Subcutaneous abdominal adipose tissue (tissue), 5 donors: ENCODE measurements around the gene KRCC1.

ENCODE experiments used
- H3K27ac ChIP-seq: one replicate; pipeline ENCODE4 v1.7.0; 2013; ENCODE audit warnings: low read depth, mild to moderate bottlenecking, inconsistent platforms, low read length, moderate library complexity
- H3K27me3 ChIP-seq, 5 donors: one replicate each; pipeline ENCODE4 v1.7.0; 2013; ENCODE audit warnings: low read length in 5 of 5, inconsistent platforms in 1 of 5; ENCODE audit not compliant: control insufficient read depth in 5 of 5, insufficient read depth in 4 of 5
- H3K36me3 ChIP-seq, 5 donors: one replicate each; pipeline ENCODE4 v1.7.0; 2013; ENCODE audit warnings: low read length in 5 of 5; ENCODE audit not compliant: control insufficient read depth in 5 of 5, insufficient read depth in 5 of 5
- H3K4me1 ChIP-seq, 5 donors: one replicate each; pipeline ENCODE4 v1.7.0; 2013; ENCODE audit warnings: low read length in 5 of 5, mild to moderate bottlenecking in 3 of 5, moderate library complexity in 1 of 5; ENCODE audit not compliant: control insufficient read depth in 5 of 5, insufficient read depth in 5 of 5
- H3K4me3 ChIP-seq, 5 donors: one replicate each; pipeline ENCODE4 v1.7.0; 2013; ENCODE audit warnings: low read length in 5 of 5, low read depth in 1 of 5
- H3K9ac ChIP-seq, 5 donors: one replicate each; pipeline ENCODE4 v1.7.0; 2013; ENCODE audit warnings: low read length in 5 of 5, mild to moderate bottlenecking in 4 of 5, moderate library complexity in 3 of 5
- H3K9me3 ChIP-seq, 5 donors: one replicate each; pipeline ENCODE4 v1.7.0; 2013; ENCODE audit warnings: low read length in 5 of 5; ENCODE audit not compliant: control insufficient read depth in 5 of 5
- donor health status: healthy.
- donor health status: healthy.
- donor health status: healthy.
- donor health status: healthy.
- donor health status: healthy.

Gene KRCC1

DNA sequence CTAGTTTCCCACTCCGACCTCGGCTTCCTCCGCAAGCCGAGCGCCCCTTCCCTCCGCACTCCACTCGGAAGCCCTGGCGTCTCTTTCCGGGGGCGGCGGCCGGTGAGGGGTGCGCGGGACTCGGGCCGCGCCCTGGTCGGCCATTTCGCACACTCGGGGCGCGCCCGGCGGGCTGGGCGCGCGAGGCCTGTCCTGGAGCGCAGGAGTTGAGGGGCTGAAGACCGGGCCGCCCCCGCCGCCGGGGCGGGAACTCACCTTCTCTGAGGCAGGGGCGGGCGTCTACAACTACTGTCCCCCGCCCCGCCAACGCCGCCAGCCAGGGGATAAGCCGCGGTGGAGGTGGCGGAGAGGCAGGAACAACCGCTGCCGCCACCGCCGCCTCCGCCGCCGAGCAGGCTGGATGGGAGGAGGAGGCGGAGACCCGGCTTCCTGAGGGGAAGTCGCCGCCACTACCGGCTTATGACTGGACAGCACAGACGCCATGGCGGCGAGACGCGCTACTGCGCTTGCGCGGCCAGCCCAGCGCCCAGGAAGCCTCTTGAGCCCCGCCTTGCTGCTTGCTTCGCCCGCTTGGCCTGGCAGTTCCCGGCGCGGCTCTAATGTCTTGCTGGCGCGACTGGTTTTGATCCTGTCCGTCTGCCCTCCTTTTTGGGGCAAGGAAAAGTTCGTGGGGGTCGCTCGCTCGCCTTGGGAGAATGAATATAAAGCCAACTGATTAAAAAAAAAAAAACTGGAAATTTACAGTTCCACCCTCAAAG is at the start of gene KRCC1:
TSS of gene KRCC1 (minus strand) at position 413 of the 758 bp plus-strand sequence. CDS start 27,220 bp downstream, outside the sequence.
- Histone ChIP-seq H3K27me3 (no peaks in the 10 kb centered on the region), H3K4me3 (peak within 1 kb of the TSS; percentile 83 to 97 (median 93)), H3K4me1 (peaks cover 5 to 44% (median 39%) of the 10 kb centered on the region in 5 donors), H3K9ac (peak within 1 kb of the TSS; percentile 91 to 99 (median 96)), H3K9me3 (no peaks in the 10 kb centered on the region), H3K27ac (peak within 1 kb of the TSS; percentile 96), H3K36me3 (no peaks in the 10 kb centered on the region)

DNA sequence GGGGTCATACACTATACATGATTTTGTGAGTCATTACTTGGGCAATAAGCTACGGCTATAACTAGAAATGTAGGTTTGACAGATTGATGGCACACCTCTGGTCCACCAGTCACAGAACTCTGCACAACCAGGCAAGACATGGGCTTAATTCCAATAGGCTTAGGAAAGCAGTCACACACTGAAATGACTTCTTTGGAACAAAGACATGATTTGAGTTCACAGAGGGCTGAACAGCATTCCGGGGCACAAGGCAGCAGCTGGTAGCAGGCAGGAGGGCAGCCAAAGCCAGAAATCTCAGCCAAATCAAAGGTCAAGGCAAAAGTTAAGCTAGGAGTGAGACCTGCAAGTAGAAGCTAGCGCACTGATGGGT is 44.9 kb upstream of the KRCC1 start:
- no peaks in the 10 kb centered on the region for H3K36me3 ChIP-seq
- H3K4me1 ChIP-seq, result peaks cover 0 to 12% (median 7%) of the 10 kb centered on the region in 5 donors
- no peaks in the 10 kb centered on the region for H3K9me3 ChIP-seq
- H3K4me3 ChIP-seq, result no peak overlapping the region
- peaks cover 0 to 4% (median 0%) of the 10 kb centered on the region in 5 donors for H3K27me3 ChIP-seq
- H3K27ac ChIP-seq, result no peak overlapping the region
- no peak overlapping the region for H3K9ac ChIP-seq

DNA sequence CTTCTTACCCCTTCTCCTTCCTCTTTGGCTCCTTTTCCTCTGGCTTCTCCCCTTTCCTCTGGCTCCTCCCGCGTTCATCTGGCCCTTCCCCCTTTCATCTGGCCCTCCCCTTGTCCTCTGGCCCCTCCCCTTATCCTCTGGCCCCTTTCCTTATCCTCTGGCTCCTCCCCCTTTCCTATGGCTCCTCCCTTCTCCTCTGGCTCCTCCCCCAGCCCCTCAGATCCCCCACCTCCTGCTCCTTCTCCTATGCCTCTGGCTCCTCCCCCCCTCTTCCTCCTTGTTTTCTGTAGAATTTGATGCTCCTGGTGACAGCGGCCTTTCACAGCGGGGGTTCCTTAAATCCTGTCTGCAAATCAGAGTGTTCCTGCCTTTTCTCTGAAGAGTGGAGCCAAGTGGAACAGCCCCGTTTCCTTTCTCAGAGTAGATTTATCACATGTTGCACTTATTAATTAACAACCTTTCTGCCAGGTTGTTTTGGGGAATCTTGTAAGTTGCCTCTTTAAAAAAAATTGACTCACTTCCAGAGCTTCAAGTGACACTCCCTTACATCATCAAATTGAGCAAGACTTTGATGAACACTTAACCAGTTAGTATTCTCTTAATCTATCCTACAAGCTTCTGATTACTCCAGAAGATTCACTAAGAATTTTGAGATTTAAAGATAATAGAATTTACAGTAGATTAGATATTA is 44.4 kb upstream of the KRCC1 start:
- H3K27ac ChIP-seq, result no peak overlapping the region
- H3K4me3 ChIP-seq, result no peak overlapping the region

DNA sequence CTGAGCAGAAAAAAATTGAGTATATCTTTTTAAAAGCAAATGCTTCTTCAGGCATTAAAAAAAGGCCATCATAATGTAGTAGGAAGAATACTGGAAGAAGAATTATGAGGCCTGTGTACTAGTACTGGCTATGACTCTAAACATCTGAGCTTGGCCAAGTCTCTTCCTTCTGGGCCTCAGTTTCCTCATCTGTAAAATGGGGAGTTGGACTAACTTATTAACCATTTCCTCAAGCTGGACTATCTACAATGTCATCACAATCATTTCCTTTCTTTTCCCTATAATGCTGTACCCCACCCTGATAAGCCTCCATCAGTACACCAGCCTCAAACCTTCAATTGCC is 42.9 kb upstream of the KRCC1 start:
- no peak overlapping the region for H3K9ac ChIP-seq
- H3K4me1 ChIP-seq, result peaks cover 0 to 12% (median 7%) of the 10 kb centered on the region in 5 donors
- H3K27me3 ChIP-seq, result peaks cover 0 to 4% (median 0%) of the 10 kb centered on the region in 5 donors
- no peak overlapping the region for H3K27ac ChIP-seq
- no peak overlapping the region for H3K4me3 ChIP-seq
- no peaks in the 10 kb centered on the region for H3K36me3 ChIP-seq
- no peaks in the 10 kb centered on the region for H3K9me3 ChIP-seq

More for the DNA sequence above, 44.4 kb upstream of the KRCC1 start:
- Histone ChIP-seq H3K36me3 (no peaks in the 10 kb centered on the region), H3K9ac (no peak overlapping the region), H3K9me3 (no peaks in the 10 kb centered on the region), H3K27me3 (peaks cover 0 to 4% (median 0%) of the 10 kb centered on the region in 5 donors), H3K4me1 (peaks cover 0 to 12% (median 7%) of the 10 kb centered on the region in 5 donors)

DNA sequence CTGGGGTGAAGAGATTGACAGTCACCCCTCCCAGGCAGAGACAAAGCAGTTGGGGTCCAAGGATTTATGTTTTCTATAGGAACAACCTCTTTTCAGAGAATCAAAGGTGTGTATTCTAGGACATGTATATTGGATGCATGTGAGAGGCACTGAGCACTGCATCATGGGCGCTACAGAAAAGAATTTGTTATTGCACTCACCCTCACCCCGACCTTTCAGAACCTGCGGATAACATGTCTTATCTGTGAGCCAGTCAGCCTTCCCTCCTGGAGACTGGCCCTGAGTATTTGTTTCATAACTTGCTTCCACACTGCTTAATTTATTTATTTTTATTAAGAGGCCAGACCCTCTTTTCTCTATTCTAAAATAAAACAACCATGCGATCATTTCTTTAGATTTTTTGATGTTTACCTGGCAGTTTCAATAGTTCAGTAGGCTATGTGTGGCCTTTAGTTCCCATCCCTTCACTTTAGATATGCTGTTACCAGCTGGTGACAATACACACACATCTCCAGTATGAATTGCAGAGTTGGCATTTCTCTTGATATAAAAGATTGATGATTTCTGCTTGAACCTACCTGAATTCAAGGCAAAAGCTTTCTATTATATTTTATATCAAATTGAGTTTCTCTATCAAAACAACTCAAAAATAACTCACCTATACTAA is 42.4 kb upstream of the KRCC1 start:
- Histone ChIP-seq H3K4me3 (no peak overlapping the region), H3K36me3 (no peaks in the 10 kb centered on the region), H3K27ac (no peak overlapping the region), H3K4me1 (peaks cover 0 to 12% (median 7%) of the 10 kb centered on the region in 5 donors), H3K27me3 (peaks cover 0 to 1% (median 0%) of the 10 kb centered on the region in 5 donors), H3K9me3 (no peaks in the 10 kb centered on the region), H3K9ac (no peak overlapping the region)

DNA sequence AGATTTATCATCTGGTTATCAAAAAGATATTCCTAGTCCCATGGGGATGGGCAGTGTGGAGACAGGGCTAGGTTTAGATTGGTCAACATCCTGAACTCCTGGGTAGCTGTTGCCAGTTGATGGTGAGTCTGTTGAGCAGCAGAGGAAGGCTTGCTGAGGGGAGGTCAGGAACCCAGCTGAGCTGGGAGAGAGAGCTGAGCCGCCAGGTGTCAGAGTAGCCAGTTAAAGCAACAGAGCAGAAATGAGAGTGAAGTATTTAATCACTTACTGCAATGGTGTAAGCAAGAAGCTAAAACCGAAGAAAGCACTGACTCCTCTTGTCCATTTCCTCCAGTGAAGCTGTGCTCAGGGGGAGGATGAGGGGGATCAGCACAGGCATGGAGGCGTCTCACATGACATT is 41.6 kb upstream of the KRCC1 start:
- no peak overlapping the region for H3K4me3 ChIP-seq
- H3K9me3 ChIP-seq, result no peaks in the 10 kb centered on the region
- no peaks in the 10 kb centered on the region for H3K27me3 ChIP-seq
- no peaks in the 10 kb centered on the region for H3K36me3 ChIP-seq
- H3K27ac ChIP-seq, result no peak overlapping the region
- peaks cover 0 to 12% (median 7%) of the 10 kb centered on the region in 5 donors for H3K4me1 ChIP-seq
- H3K9ac ChIP-seq, result no peak overlapping the region

DNA sequence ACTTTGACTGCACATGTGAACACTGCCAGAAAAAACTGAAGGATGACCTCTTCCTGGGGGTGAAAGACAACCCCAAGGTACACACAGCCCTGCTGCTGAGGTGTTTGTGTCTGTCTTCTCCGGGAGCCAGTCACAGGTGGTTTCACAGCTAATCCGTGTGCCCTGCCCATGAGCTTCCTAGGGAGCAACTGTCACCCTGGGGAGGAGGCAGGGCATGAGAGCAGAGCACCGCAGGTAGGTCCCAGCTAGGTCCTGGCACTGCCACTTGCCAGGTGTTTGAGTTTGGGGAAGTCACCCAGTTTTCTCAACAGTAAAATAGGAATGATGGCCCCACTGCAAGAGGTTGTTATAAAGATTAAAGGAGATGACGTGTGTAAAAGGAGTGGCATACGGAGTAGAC is 41.1 kb upstream of the KRCC1 start:
- H3K36me3 ChIP-seq, result no peaks in the 10 kb centered on the region
- H3K9ac ChIP-seq, result no peak overlapping the region
- H3K27me3 ChIP-seq, result no peaks in the 10 kb centered on the region
- peaks cover 0 to 12% (median 7%) of the 10 kb centered on the region in 5 donors for H3K4me1 ChIP-seq
- no peak overlapping the region for H3K4me3 ChIP-seq
- H3K9me3 ChIP-seq, result no peaks in the 10 kb centered on the region
- no peak overlapping the region for H3K27ac ChIP-seq

DNA sequence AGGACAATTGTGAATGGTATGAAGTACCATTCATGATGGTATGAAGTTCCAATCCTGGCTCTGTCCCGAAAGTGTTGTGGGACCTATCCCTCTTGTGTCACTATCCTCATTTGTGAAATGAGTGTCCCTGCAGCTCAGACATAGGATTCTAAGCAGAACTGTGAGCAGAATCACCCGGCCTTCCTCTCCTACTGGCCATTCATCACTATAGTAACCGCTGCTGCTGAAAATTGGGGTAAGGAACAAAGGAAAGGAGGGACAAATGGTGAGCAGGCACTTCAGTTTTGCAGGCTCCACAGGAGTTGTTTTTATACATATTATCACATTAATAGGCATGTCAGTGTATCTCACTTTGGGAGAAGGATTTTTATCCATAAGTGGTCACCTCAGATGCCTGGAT is 39.4 kb upstream of the KRCC1 start:
- Histone ChIP-seq H3K4me3 (no peak overlapping the region), H3K27ac (no peak overlapping the region), H3K4me1 (peaks cover 0 to 3% (median 0%) of the 10 kb centered on the region in 5 donors), H3K27me3 (no peaks in the 10 kb centered on the region), H3K9me3 (no peaks in the 10 kb centered on the region), H3K9ac (no peak overlapping the region), H3K36me3 (no peaks in the 10 kb centered on the region)

DNA sequence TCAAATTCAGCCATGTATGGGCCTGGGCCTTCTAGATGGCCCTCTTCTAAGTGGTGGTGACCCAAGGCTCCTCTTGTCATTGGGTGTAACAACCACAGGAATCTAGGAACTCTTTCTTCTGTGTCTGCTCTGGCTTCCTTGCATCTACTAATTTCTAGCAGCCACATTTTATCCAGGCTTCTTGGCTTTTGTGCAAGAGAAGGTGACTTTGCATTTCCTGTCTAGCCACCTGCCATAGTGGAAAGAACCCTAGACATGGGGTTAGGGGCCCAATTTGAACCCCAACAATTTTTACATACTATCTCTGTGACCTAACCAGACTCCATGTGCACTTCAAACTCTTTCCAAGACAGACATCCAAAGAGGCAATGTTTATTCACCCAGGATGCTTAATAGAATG is 37.2 kb upstream of the KRCC1 start:
- Histone ChIP-seq H3K4me3 (no peak overlapping the region), H3K9ac (no peak overlapping the region), H3K9me3 (no peaks in the 10 kb centered on the region), H3K36me3 (no peaks in the 10 kb centered on the region), H3K27me3 (no peaks in the 10 kb centered on the region), H3K4me1 (no peaks in the 10 kb centered on the region), H3K27ac (no peak overlapping the region)

DNA sequence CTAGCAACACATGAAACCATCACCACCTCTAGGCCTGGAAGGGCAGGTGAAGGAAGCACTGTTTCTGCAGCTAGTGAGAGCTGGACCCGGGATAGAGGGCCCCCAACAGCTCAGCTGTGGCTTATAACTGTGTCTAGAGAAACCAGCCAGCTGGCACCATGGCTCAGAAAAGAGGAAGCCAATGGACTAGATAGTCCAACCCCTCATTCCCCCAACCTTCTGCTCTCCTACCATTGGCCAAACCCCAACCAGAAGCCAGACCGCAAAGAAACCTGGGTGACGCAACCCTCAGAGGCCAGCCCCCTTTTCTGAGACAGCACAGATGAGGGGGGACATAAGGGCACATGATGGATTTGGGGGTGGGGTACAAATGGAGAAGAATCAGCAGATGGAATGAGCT is 36.4 kb upstream of the KRCC1 start:
- Histone ChIP-seq H3K4me3 (no peak overlapping the region), H3K9me3 (no peaks in the 10 kb centered on the region), H3K27me3 (no peaks in the 10 kb centered on the region), H3K36me3 (no peaks in the 10 kb centered on the region), H3K9ac (no peak overlapping the region), H3K27ac (no peak overlapping the region), H3K4me1 (no peaks in the 10 kb centered on the region)
